Ovary (tissue), 9 donors: ENCODE measurements around the gene RPS25. TPM values are rescaled to one million over a fixed set of nuclear protein-coding genes. Genes with fewer than 3 reads are reported as not detected.

ENCODE experiments used
- DNase-seq, 5 donors: peaks; one replicate each; pipeline ENCODE4 v3.0.0-alpha.2; 2019 to 2020
- H3K27ac ChIP-seq, 2 donors: fragments of 200-600 bp; one replicate each; pipeline versions ENCODE4 v1.5.1 to v1.8.0; 2019 to 2022
- H3K27me3 ChIP-seq: fragments of 200-600 bp; one replicate; pipeline ENCODE4 v1.8.0; 2022
- H3K36me3 ChIP-seq: fragments of 200-600 bp; sonication (generic); one replicate; pipeline ENCODE4 v1.5.1; 2019
- H3K4me1 ChIP-seq: one replicate; pipeline ENCODE4 v1.8.1; 2013; ENCODE audit warnings: mild to moderate bottlenecking, moderate library complexity; ENCODE audit not compliant: insufficient read depth
- H3K4me3 ChIP-seq: fragments of 200-600 bp; sonication (generic); one replicate; pipeline ENCODE4 v1.5.1; 2017
- H3K9me3 ChIP-seq, 2 donors: fragments of 200-600 bp in 1 of 2; sonication (generic) in 1 of 2; one replicate each; pipeline versions ENCODE4 v1.5.1 to v1.8.1; 2013 to 2019; ENCODE audit warnings: mild to moderate bottlenecking in 1 of 2, moderate library complexity in 1 of 2
- CTCF ChIP-seq, 3 donors: fragments of 450-650 bp in 2 of 3; fragments of 200-600 bp in 1 of 3; IDR thresholded peaks; one replicate each; pipeline versions ENCODE4 v1.5.1 to v1.8.0; 2016 to 2022; ENCODE audit warnings: antibody characterized with exemption in 3 of 3, mild to moderate bottlenecking in 1 of 3
- EP300 ChIP-seq: sonication (generic); formaldehyde crosslinking; IDR thresholded peaks from one replicate; pipeline ENCODE4 v1.6.1; 2017; ENCODE audit warnings: antibody characterized with exemption
- POLR2A ChIP-seq: fragments of 450-650 bp; IDR thresholded peaks from one replicate; pipeline ENCODE4 v1.6.1; 2017; ENCODE audit warnings: antibody characterized with exemption, mild to moderate bottlenecking, moderate library complexity
- WGBS, 3 donors: extraction: QIAGEN DNeasy Blood & Tissue Kit in 1 of 3; methylation state at CpG; one replicate each; pipeline versions ENCODE4 v1.1.5 to v1.1.7; 2013 to 2017; 5-methylcytosine and 5-hydroxymethylcytosine counted together
- intact Hi-C, 4 donors: fragments of 100-400 bp; cut with DNase I; formaldehyde crosslinking; loops; one replicate each; pipeline versions ENCODE4 v1.11.0 to v1.15.1; 2022 to 2023
- polyA plus RNA-seq, 2 donors: library from polyadenylated mRNA; stranded (reverse); fragments of 200-250 nt in 1 of 2; fragments of 350-450 nt in 1 of 2; fragmentation: Illumina TruSeq in 1 of 2; extraction: RNeasy Lipid Tissue Mini Kit (QIAGEN cat#74804) in 1 of 2; gene quantifications; one replicate each; pipeline ENCODE4 v1.2.3, GENCODE V29; 2013 to 2014
- total RNA-seq, 7 donors: library from RNA; depleted of rRNA in 2 of 7; stranded (reverse); fragments of >200 nt in 2 of 7; fragmentation: NEBNext Ultra II Directional in 3 of 7; extraction: Animal tissue kit (Norgen Biotek cat#: 25700) in 3 of 7; gene quantifications; one replicate each; pipeline versions ENCODE4 v1.1.0 to v1.2.4, GENCODE V29; 2016 to 2023
- donor health status: DM: no; HTN: no; CAD: no; lungs with moderate emphysema.
- donor health status: DM: no; HTN: no; CAD: no.
- donor health status: Bipolar disorder and iron deficiency.
- donor health status: DM: yes; HTN: yes; CAD: no.
- donor health status: DM: no; HTN: no; CAD: no.
- donor health status: DM: yes; HTN: yes; CAD: no.

RPS25 gene
- total and polyA plus RNA-seq, 9 donors = 1,999 to 7,045 (median 2,845) TPM

GRCh38 chr11:119025978-119026766 is 8.0 kb upstream of the RPS25 start:
- TF ChIP-seq POLR2A = no peak
- no peak for TF ChIP-seq EP300
- no peak for TF ChIP-seq CTCF (IDR thresholded peaks at IDR 0.05)
- Histone ChIP-seq H3K27me3 (no peaks in the 10 kb centered on the region), H3K27ac (no peak overlapping the region), H3K4me1 (peaks cover 2% of the 10 kb centered on the region), H3K9me3 (no peaks in the 10 kb centered on the region), H3K36me3 (no peaks in the 10 kb centered on the region), H3K4me3 (no peak overlapping the region)
- DNase-seq = no peak
- intact Hi-C loops = no loop called here
- 82 to 86% (median 82%) methylated on average over 16 of the region's 16 CpGs for WGBS, 3 donors

GRCh38 chr11:119025541-119025940 is 7.4 kb upstream of the RPS25 start:
- Histone ChIP-seq H3K27me3 (no peaks in the 10 kb centered on the region), H3K4me3 (no peak overlapping the region), H3K4me1 (peaks cover 2% of the 10 kb centered on the region), H3K27ac (no peak overlapping the region), H3K9me3 (no peaks in the 10 kb centered on the region), H3K36me3 (no peaks in the 10 kb centered on the region)
- intact Hi-C loops = no loop called here
- 76 to 88% (median 77%) methylated on average over 5 of the region's 5 CpGs for WGBS, 3 donors
- no peak for DNase-seq
- no peak for TF ChIP-seq CTCF (IDR thresholded peaks at IDR 0.05)
- TF ChIP-seq POLR2A = no peak
- no peak for TF ChIP-seq EP300

GRCh38 chr11:119025099-119025473 is 6.9 kb upstream of the RPS25 start:
- Histone ChIP-seq H3K36me3 (no peaks in the 10 kb centered on the region), H3K4me1 (peaks cover 2% of the 10 kb centered on the region), H3K27ac (no peak overlapping the region), H3K27me3 (no peaks in the 10 kb centered on the region), H3K9me3 (no peaks in the 10 kb centered on the region), H3K4me3 (no peak overlapping the region)
- whole genome bisulfite sequencing, 3 donors = 58 to 66% (median 62%) methylated on average over 5 of the region's 5 CpGs
- TF ChIP-seq EP300 (no peak), CTCF (IDR thresholded peaks at IDR 0.05) (no peak)
- intact Hi-C loops = no loop called here
- no peak for DNase-seq

- no peak overlapping the region for H3K27ac ChIP-seq
- TF ChIP-seq EP300 (no peak), CTCF (IDR thresholded peaks at IDR 0.05) (no peak), POLR2A (no peak)
- H3K27me3 ChIP-seq = no peaks in the 10 kb centered on the region
- no peak overlapping the region for H3K4me3 ChIP-seq
- H3K4me1 ChIP-seq = peaks cover 5% of the 10 kb centered on the region
- intact Hi-C loops = no loop called here
- DNase-seq = no peak
- 59 to 68% (median 65%) methylated on average over 15 of the region's 15 CpGs for WGBS, 3 donors
- no peaks in the 10 kb centered on the region for H3K36me3 ChIP-seq
- no peaks in the 10 kb centered on the region for H3K9me3 ChIP-seq
These were observed 6.4 kb upstream of the RPS25 start for GRCh38 chr11:119024430-119025098.
